ENCODE measurements around the gene AQP3. TPM values are rescaled to one million over a fixed set of nuclear protein-coding genes. Genes with fewer than 3 reads are reported as not detected.
"Not testable (repeated sequence)": the region's sequence is repeated elsewhere in the genome, so short reads cannot be mapped to it uniquely, and the experiment has no call there.

Gene AQP3
- total RNA-seq, 4 donors from 2014 or later, result 4.2 to 12.7 (median 6.8) TPM

DNA sequence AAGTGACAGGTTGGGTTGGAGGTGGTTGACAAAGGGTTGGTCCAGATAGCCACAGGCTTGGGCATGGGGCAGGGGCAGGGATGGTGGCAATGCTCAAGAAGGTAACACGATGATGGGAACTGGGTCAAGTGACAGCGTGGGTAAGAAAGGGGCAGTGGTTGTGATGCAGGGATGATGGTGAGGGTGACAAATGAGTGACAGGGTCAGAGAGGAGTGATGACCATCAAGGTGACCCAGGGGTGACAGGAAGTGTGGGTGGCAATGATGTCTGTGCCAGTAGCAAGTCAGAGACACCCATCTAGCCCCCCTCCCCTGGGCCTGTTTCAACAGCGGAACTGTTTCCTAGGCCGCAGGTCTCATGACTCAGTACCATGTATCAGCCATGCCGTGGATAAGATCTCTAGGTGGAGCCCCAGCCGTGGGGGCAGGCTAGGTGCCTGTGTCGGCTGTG is 20.5 kb downstream of the AQP3 start:
- 92% methylated on average over 7 of the region's 7 CpGs for WGBS

DNA sequence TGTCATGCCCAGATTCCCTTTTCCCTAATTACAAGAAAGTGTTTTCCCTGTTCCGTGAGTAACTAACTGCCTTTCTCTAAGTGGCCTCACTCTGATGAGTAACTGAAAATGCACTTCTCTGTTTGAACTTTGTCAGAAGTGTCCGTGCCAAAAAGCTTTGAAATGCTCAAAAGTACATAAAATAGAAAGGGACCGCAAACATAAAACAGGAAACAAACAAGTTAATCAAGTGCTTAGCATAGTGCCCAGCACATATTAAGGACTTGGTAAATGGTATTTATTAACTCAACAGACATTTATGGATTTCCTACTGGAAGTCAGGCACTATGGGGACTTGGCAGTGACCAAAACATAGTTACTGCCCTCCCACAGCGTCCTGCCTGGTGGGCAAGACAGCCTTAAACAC is 22.3 kb downstream of the AQP3 start:
- 90% methylated on average over 4 of the region's 4 CpGs for WGBS
- H3K27ac ChIP-seq (replicated peaks in 1 of 4), result no peak overlapping the region
- no peaks in the 10 kb centered on the region for H3K36me3 ChIP-seq
- H3K4me3 ChIP-seq, result no peak overlapping the region
- no peaks in the 10 kb centered on the region for H3K27me3 ChIP-seq
- no peaks in the 10 kb centered on the region for H3K9me3 ChIP-seq
- no peak for DNase-seq (ENCODE audit: extremely low spot score)
- no peaks in the 10 kb centered on the region for H3K4me1 ChIP-seq
- intact Hi-C loops (cut with DNase I), result no loop called here
- TF ChIP-seq, protein P1, sequence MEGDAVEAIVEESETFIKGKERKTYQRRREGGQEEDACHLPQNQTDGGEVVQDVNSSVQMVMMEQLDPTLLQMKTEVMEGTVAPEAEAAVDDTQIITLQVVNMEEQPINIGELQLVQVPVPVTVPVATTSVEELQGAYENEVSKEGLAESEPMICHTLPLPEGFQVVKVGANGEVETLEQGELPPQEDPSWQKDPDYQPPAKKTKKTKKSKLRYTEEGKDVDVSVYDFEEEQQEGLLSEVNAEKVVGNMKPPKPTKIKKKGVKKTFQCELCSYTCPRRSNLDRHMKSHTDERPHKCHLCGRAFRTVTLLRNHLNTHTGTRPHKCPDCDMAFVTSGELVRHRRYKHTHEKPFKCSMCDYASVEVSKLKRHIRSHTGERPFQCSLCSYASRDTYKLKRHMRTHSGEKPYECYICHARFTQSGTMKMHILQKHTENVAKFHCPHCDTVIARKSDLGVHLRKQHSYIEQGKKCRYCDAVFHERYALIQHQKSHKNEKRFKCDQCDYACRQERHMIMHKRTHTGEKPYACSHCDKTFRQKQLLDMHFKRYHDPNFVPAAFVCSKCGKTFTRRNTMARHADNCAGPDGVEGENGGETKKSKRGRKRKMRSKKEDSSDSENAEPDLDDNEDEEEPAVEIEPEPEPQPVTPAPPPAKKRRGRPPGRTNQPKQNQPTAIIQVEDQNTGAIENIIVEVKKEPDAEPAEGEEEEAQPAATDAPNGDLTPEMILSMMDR (IDR thresholded peaks at IDR 0.05), result no peak
- TF ChIP-seq POLR2A (IDR thresholded peaks at IDR 0.05; ENCODE audit: low read depth), result no peak
- no peak for TF ChIP-seq POLR2AphosphoS5 (IDR thresholded peaks at IDR 0.05)
- TF ChIP-seq EP300 (IDR thresholded peaks at IDR 0.05), result no peak

More for the DNA sequence above, 20.5 kb downstream of the AQP3 start:
- Histone ChIP-seq H3K27ac (replicated peaks in 1 of 4) (no peak overlapping the region), H3K9me3 (no peaks in the 10 kb centered on the region), H3K4me3 (no peak overlapping the region), H3K4me1 (peaks cover 0 to 8% (median 2%) of the 10 kb centered on the region in 4 donors), H3K36me3 (no peaks in the 10 kb centered on the region), H3K27me3 (no peaks in the 10 kb centered on the region)
- no peak for DNase-seq (ENCODE audit: extremely low spot score)
- TF ChIP-seq POLR2AphosphoS5 (IDR thresholded peaks at IDR 0.05) (no peak), POLR2A (IDR thresholded peaks at IDR 0.05; ENCODE audit: low read depth) (no peak), EP300 (IDR thresholded peaks at IDR 0.05) (no peak)
- TF ChIP-seq, protein P1 (IDR thresholded peaks at IDR 0.05), result no peak
- intact Hi-C loops (cut with DNase I), result no loop called here

DNA sequence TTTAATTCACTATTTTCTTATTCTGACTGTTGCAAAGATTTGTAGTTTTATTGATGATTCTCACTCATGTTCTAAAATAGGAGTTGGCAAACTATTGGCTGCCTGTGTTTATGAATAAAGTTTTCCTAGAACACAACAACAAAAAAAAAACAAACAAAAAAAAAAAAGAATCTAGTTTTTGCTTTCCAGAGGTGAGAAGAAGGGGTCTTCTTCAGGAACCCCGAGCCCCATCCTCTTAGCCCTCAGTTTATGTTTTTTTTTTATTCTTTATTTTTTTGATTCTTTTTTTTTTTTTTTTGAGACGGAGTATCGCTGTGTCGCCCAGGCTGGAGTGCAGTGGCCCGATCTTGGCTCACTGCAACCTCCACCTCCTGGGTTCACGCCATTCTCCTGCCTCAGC is 22.9 kb downstream of the AQP3 start:
- H3K4me3 ChIP-seq; intact Hi-C loops (cut with DNase I); DNase-seq (ENCODE audit: extremely low spot score); H3K27me3 ChIP-seq; H3K9me3 ChIP-seq; H3K27ac ChIP-seq (replicated peaks in 1 of 4); H3K4me1 ChIP-seq; H3K36me3 ChIP-seq: not testable (repeated sequence)
- WGBS, result 90% methylated on average over 6 of the region's 6 CpGs

DNA sequence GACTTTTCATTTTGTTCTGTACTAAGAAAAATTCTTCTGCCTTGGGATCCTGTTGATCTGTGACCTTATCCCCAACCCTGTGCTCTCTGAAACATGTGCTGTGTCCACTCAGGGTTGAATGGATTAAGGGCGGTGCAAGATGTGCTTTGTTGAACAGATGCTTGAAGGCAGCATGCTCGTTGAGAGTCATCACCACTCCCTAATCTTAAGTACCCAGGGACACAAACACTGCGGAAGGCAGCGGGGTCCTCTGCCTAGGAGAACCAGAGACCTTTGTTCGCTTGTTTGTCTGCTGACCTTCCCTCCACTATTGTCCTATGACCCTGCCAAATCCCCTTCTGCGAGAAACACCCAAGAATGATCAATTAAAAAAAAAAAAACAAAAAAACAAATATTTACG is 23.4 kb downstream of the AQP3 start:
- intact Hi-C loops (cut with DNase I); H3K36me3 ChIP-seq; H3K27ac ChIP-seq (replicated peaks in 1 of 4); H3K27me3 ChIP-seq; H3K9me3 ChIP-seq; H3K4me3 ChIP-seq; H3K4me1 ChIP-seq; DNase-seq (ENCODE audit: extremely low spot score): not testable (repeated sequence)
- WGBS, result 90% methylated on average over 4 of the region's 7 CpGs

DNA sequence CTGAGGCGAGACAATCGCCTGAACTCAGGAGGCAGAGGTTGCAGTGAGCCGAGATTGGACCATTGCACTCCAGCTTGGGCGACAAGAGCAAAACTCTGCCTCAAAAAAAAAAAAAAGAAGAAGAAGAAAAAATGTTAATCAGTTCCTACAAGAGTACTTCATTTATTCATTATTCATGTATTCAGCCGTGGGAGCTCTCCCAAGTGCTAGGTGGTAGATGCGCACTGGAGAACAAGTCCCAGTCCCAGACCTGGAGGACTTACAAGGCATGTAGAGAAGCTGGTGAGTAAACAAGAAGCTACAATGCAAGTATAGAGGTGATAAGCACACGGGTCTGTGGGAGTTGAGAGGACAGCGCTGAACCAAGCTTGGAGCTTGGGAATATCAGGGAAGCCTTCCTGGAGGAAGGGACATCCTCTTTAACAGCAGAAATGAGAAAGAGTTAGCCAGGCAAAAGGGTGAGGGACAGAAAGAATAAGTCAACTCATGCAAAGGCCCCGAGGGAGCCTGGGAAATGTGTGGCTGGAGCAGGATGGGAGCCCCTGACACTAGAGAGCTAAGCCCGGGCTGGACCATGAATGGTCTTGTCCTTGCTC is 27.6 kb downstream of the AQP3 start:
- no peak for DNase-seq (ENCODE audit: extremely low spot score)
- intact Hi-C loops (cut with DNase I), result loop anchor here (5.0 kb wide), 2 partner anchors 42 to 133 kb away; no protein-coding TSS in a partner anchor
- no peaks in the 10 kb centered on the region for H3K9me3 ChIP-seq

More for the DNA sequence above, 27.6 kb downstream of the AQP3 start:
- H3K4me1 ChIP-seq, result peaks cover 3 to 11% (median 10%) of the 10 kb centered on the region in 4 donors
- no peak for TF ChIP-seq POLR2AphosphoS5 (IDR thresholded peaks at IDR 0.05)
- TF ChIP-seq POLR2A (IDR thresholded peaks at IDR 0.05; ENCODE audit: low read depth), result no peak
- TF ChIP-seq, protein P1 (IDR thresholded peaks at IDR 0.05), result no peak
- TF ChIP-seq EP300 (IDR thresholded peaks at IDR 0.05), result no peak
- H3K4me3 ChIP-seq, result no peak overlapping the region
- peaks cover 0 to 18% (median 0%) of the 10 kb centered on the region in 4 donors for H3K27me3 ChIP-seq
- 73% methylated on average over 10 of the region's 10 CpGs for WGBS
- H3K27ac ChIP-seq (replicated peaks in 1 of 4), result no peak overlapping the region
- no peaks in the 10 kb centered on the region for H3K36me3 ChIP-seq

Data from esophagus muscularis mucosa (tissue), 4 donors.